Astrocyte (in vitro differentiated cells and primary cell): Measurements from ENCODE around the gene UTP18. TPM values are rescaled to one million over a fixed set of nuclear protein-coding genes. Genes with fewer than 3 reads are reported as not detected.

Source experiments
- DNase-seq: peaks from one replicate; pipeline ENCODE4 v3.0.0-alpha.2; 2010; ENCODE audit warnings: low read depth
- FAIRE-seq: peaks from 2 replicates; lab custom pipeline; 2011; peaks lifted over from hg19 to GRCh38; lab: Jason Lieb, UNC
- H2AFZ ChIP-seq: 2 replicates; pipeline ENCODE4 v1.6.0; 2012; ENCODE audit warnings: low read depth, low read length, inconsistent platforms
- H3K27ac ChIP-seq: 2 replicates; pipeline ENCODE4 v1.5.1; 2011; ENCODE audit warnings: low read depth, low read length, inconsistent platforms
- H3K27me3 ChIP-seq: 2 replicates; pipeline ENCODE4 v1.6.0; 2011; ENCODE audit warnings: low read length, inconsistent platforms; ENCODE audit not compliant: insufficient read depth
- H3K36me3 ChIP-seq: 2 replicates; pipeline ENCODE4 v1.5.1; 2011; ENCODE audit warnings: low read length, inconsistent platforms; ENCODE audit not compliant: insufficient read depth
- H3K4me1 ChIP-seq: 2 replicates; pipeline ENCODE4 v1.5.1; 2011; ENCODE audit warnings: low read length, inconsistent platforms; ENCODE audit not compliant: insufficient read depth
- H3K4me2 ChIP-seq: 2 replicates; pipeline ENCODE4 v1.6.0; 2012; ENCODE audit warnings: low read length, inconsistent platforms
- H3K4me3 ChIP-seq: 2 replicates; pipeline ENCODE4 v1.5.1; 2011; ENCODE audit warnings: low read depth, mild to moderate bottlenecking, low read length, inconsistent platforms; ENCODE audit not compliant: insufficient read depth
- H3K79me2 ChIP-seq: 2 replicates; pipeline ENCODE4 v1.6.0; 2012; ENCODE audit warnings: mild to moderate bottlenecking, low read length, inconsistent platforms; ENCODE audit not compliant: insufficient read depth
- H3K9ac ChIP-seq: 2 replicates; pipeline ENCODE4 v1.6.0; 2012; ENCODE audit warnings: mild to moderate bottlenecking, low read length, inconsistent platforms
- H3K9me3 ChIP-seq: 2 replicates; pipeline ENCODE4 v1.5.1; 2012; ENCODE audit warnings: low read depth, mild to moderate bottlenecking, low read length, inconsistent platforms; ENCODE audit not compliant: insufficient read depth
- H4K20me1 ChIP-seq: 2 replicates; pipeline ENCODE4 v1.6.0; 2012; ENCODE audit warnings: low read length, inconsistent platforms; ENCODE audit not compliant: insufficient read depth
- H3K27ac Mint-ChIP-seq: one replicate; pipeline ENCODE4 v1.8.0; 2021; ENCODE audit warnings: mild to moderate bottlenecking, mixed read lengths; ENCODE audit not compliant: unreplicated experiment
- H3K27me3 Mint-ChIP-seq: one replicate; pipeline ENCODE4 v1.8.0; 2021; ENCODE audit warnings: low read depth, mixed read lengths; ENCODE audit not compliant: unreplicated experiment
- H3K36me3 Mint-ChIP-seq: one replicate; pipeline ENCODE4 v1.8.0; 2021; ENCODE audit warnings: low read depth, mixed read lengths; ENCODE audit not compliant: unreplicated experiment
- H3K4me1 Mint-ChIP-seq: one replicate; pipeline ENCODE4 v1.8.0; 2021; ENCODE audit warnings: low read depth, mixed read lengths; ENCODE audit not compliant: unreplicated experiment
- H3K4me3 Mint-ChIP-seq: one replicate; pipeline ENCODE4 v1.8.0; 2021; ENCODE audit warnings: mild to moderate bottlenecking, moderate library complexity, mixed read lengths; ENCODE audit not compliant: unreplicated experiment
- H3K9me3 Mint-ChIP-seq: one replicate; pipeline ENCODE4 v1.8.0; 2021; ENCODE audit warnings: mild to moderate bottlenecking, mixed read lengths; ENCODE audit not compliant: unreplicated experiment
- CTCF ChIP-seq: IDR thresholded peaks from 2 replicates; pipeline ENCODE4 v1.5.1; 2011; ENCODE audit warnings: low read depth, mild to moderate bottlenecking, inconsistent platforms, low read length, moderate library complexity; ENCODE audit not compliant: insufficient read depth
- EZH2 ChIP-seq: IDR thresholded peaks from 2 replicates; pipeline ENCODE4 v1.6.1; 2012; ENCODE audit warnings: mild to moderate bottlenecking, low read length, inconsistent platforms; ENCODE audit not compliant: insufficient read depth
- total RNA-seq: library from RNA; stranded (reverse); gene quantifications from 2 replicates; pipeline ENCODE4 v1.2.1, GENCODE V29; 2021

Gene UTP18
- total RNA-seq, 1 donor from 2014 or later = 35.0 TPM

- H2AFZ ChIP-seq = no peak overlapping the region
- H3K4me1 Mint-ChIP-seq = no peaks in the 10 kb centered on the region
- no peaks in the 10 kb centered on the region for H3K9me3 Mint-ChIP-seq
- no peak overlapping the region for H3K9ac ChIP-seq
- H3K36me3 Mint-ChIP-seq = peaks cover 10% of the 10 kb centered on the region
- no peak overlapping the region for H3K4me2 ChIP-seq
- H3K9me3 ChIP-seq = no peaks in the 10 kb centered on the region
- H4K20me1 ChIP-seq = peaks cover 41% of the 10 kb centered on the region
- peaks cover 2% of the 10 kb centered on the region for H3K4me1 ChIP-seq
- H3K36me3 ChIP-seq = peaks cover 39% of the 10 kb centered on the region
- FAIRE-seq (no peak), DNase-seq (no peak)
- H3K27me3 Mint-ChIP-seq = no peaks in the 10 kb centered on the region
- no peaks in the 10 kb centered on the region for H3K27me3 ChIP-seq
- H3K79me2 ChIP-seq = peaks cover 37% of the 10 kb centered on the region
- no peak overlapping the region for H3K4me3 Mint-ChIP-seq
- H3K27ac Mint-ChIP-seq = no peak overlapping the region
- TF ChIP-seq EZH2 = no peak
- TF ChIP-seq CTCF = no peak
- H3K4me3 ChIP-seq = no peak overlapping the region
- no peak overlapping the region for H3K27ac ChIP-seq
Observed at GRCh38 chr17:51269991-51270390, 9.6 kb downstream of the UTP18 start.

- no peak overlapping the region for H3K9ac ChIP-seq
- Mint-ChIP-seq H3K9me3 (no peaks in the 10 kb centered on the region), H3K36me3 (peaks cover 13% of the 10 kb centered on the region), H3K4me3 (no peak overlapping the region), H3K4me1 (peaks cover 5% of the 10 kb centered on the region), H3K27ac (no peak overlapping the region), H3K27me3 (no peaks in the 10 kb centered on the region)
- H3K4me2 ChIP-seq = no peak overlapping the region
- no peak overlapping the region for H3K27ac ChIP-seq
- no peak overlapping the region for H3K4me3 ChIP-seq
- no peak for FAIRE-seq
- H2AFZ ChIP-seq = no peak overlapping the region
- H4K20me1 ChIP-seq = peaks cover 41% of the 10 kb centered on the region
- peaks cover 34% of the 10 kb centered on the region for H3K79me2 ChIP-seq
- H3K4me1 ChIP-seq = peaks cover 7% of the 10 kb centered on the region
- peaks cover 39% of the 10 kb centered on the region for H3K36me3 ChIP-seq
- no peaks in the 10 kb centered on the region for H3K27me3 ChIP-seq
- no peak for TF ChIP-seq EZH2
- no peak for TF ChIP-seq CTCF
- DNase-seq = no peak
- no peaks in the 10 kb centered on the region for H3K9me3 ChIP-seq
Observed at GRCh38 chr17:51270636-51271035, 10.3 kb downstream of the UTP18 start.

GRCh38 chr17:51272812-51273211 is 12.5 kb downstream of the UTP18 start:
- no peak for DNase-seq
- Histone ChIP-seq H4K20me1 (peaks cover 50% of the 10 kb centered on the region), H3K79me2 (peaks cover 28% of the 10 kb centered on the region), H3K4me2 (no peak overlapping the region), H3K27ac (no peak overlapping the region), H3K4me3 (no peak overlapping the region), H3K27me3 (no peaks in the 10 kb centered on the region), H3K4me1 (peaks cover 11% of the 10 kb centered on the region), H3K36me3 (peaks cover 35% of the 10 kb centered on the region), H3K9ac (no peak overlapping the region), H3K9me3 (no peaks in the 10 kb centered on the region), H2AFZ (no peak overlapping the region)
- Mint-ChIP-seq H3K27ac (no peak overlapping the region), H3K36me3 (peaks cover 10% of the 10 kb centered on the region), H3K4me3 (no peak overlapping the region), H3K27me3 (no peaks in the 10 kb centered on the region), H3K4me1 (peaks cover 5% of the 10 kb centered on the region), H3K9me3 (no peaks in the 10 kb centered on the region)
- TF ChIP-seq CTCF = no peak
- no peak for FAIRE-seq
